ENCODE data around the gene MXRA7. TPM values are rescaled to one million over a fixed set of nuclear protein-coding genes. Genes with fewer than 3 reads are reported as not detected.

Gene MXRA7
- total RNA-seq, 2 experiments from 2014 or later: 11.4 to 12.1 TPM

DNA sequence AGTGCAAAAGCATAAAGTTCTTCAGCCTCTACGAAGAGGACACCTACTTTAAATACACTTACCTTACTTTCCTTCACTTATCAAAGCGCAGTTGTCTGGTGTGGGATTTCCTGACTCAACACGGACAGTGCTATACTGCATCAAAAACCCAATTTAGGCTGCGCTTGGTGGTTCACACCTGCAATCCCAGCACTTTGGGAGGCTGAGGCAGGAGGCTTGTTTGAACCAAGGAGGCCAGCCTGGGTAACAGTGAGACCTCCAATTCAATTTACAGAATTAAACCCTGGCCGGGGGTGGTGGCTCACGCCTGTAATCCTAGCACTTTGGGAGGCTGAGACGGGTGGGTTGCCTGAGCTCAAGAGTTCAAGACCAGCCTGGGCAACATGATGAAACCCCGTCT is 11.5 kb upstream of the MXRA7 start:
- peak overlapping the region; percentile 49 for H3K27ac Mint-ChIP-seq
- intact Hi-C loops (cut with DNase I, micrococcal nuclease): no loop called here

DNA sequence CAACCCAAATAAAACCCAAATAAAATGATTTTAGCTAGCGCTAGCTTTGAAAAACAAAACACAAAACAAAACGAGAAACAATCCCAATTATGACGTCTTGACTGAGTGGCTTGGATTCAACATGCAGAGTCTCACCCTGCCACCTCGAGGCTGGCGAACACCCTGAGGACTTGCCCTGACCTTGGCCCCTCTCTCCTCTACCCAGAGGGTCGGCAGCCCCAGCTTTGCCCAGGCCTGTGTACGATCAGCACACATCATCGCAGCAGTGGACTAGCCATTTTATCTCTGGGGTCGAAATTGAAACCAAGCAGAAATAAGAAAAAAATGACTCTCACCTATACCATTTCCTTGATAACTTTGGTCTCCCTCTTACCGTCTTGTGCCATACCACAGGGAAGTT is 10.7 kb upstream of the MXRA7 start:
- Mint-ChIP-seq H3K9me3 (no peaks in the 10 kb centered on the region), H3K4me1 (ENCODE audit: low read depth) (peaks cover 35% of the 10 kb centered on the region), H3K27ac (peak overlapping the region; percentile 49), H3K27me3 (no peaks in the 10 kb centered on the region), H3K4me3 (peak overlapping the region; percentile 56), H3K36me3 (ENCODE audit: low read depth) (peaks cover 95% of the 10 kb centered on the region)
- intact Hi-C loops (cut with DNase I, micrococcal nuclease): no loop called here
- TF ChIP-seq, protein P1, sequence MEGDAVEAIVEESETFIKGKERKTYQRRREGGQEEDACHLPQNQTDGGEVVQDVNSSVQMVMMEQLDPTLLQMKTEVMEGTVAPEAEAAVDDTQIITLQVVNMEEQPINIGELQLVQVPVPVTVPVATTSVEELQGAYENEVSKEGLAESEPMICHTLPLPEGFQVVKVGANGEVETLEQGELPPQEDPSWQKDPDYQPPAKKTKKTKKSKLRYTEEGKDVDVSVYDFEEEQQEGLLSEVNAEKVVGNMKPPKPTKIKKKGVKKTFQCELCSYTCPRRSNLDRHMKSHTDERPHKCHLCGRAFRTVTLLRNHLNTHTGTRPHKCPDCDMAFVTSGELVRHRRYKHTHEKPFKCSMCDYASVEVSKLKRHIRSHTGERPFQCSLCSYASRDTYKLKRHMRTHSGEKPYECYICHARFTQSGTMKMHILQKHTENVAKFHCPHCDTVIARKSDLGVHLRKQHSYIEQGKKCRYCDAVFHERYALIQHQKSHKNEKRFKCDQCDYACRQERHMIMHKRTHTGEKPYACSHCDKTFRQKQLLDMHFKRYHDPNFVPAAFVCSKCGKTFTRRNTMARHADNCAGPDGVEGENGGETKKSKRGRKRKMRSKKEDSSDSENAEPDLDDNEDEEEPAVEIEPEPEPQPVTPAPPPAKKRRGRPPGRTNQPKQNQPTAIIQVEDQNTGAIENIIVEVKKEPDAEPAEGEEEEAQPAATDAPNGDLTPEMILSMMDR (IDR thresholded peaks at IDR 0.05): no peak
- DNase-seq: no peak
- H3K27me3 ChIP-seq (ENCODE audit: control insufficient read depth in 1 of 2, insufficient read depth in 2 of 2, low read length in 2 of 2): no peaks in the 10 kb centered on the region
- no peak overlapping the region for H3K27ac ChIP-seq (ENCODE audit: low read depth in 1 of 2, low read length in 2 of 2)
- CTCF ChIA-PET: no interaction called here
- no peak for ATAC-seq (ENCODE audit: poor library complexity)
- H3K4me3 ChIP-seq (ENCODE audit: low read length): no peak overlapping the region
- peaks cover 82% of the 10 kb centered on the region for H3K36me3 ChIP-seq (ENCODE audit: insufficient read depth, low read length)
- H3K4me1 ChIP-seq (ENCODE audit: insufficient read depth, low read length): peaks cover 47% of the 10 kb centered on the region
- no peaks in the 10 kb centered on the region for H3K9me3 ChIP-seq (ENCODE audit: control insufficient read depth in 1 of 2, insufficient read depth in 1 of 2, low read length in 2 of 2)
- POLR2A ChIA-PET: no interaction called here

More for the DNA sequence above, 11.5 kb upstream of the MXRA7 start:
- ATAC-seq (ENCODE audit: poor library complexity): no peak
- peaks cover 74% of the 10 kb centered on the region for H3K36me3 ChIP-seq (ENCODE audit: insufficient read depth, low read length)
- H3K4me3 ChIP-seq (ENCODE audit: low read length): no peak overlapping the region
- DNase-seq: no peak
- ChIA-PET CTCF (no interaction called here), POLR2A (no interaction called here)
- Mint-ChIP-seq H3K36me3 (ENCODE audit: low read depth) (peaks cover 92% of the 10 kb centered on the region), H3K27me3 (no peaks in the 10 kb centered on the region), H3K4me3 (no peak overlapping the region), H3K9me3 (no peaks in the 10 kb centered on the region), H3K4me1 (ENCODE audit: low read depth) (peaks cover 36% of the 10 kb centered on the region)
- H3K27me3 ChIP-seq (ENCODE audit: control insufficient read depth in 1 of 2, insufficient read depth in 2 of 2, low read length in 2 of 2): no peaks in the 10 kb centered on the region
- H3K27ac ChIP-seq (ENCODE audit: low read depth in 1 of 2, low read length in 2 of 2): no peak overlapping the region
- H3K4me1 ChIP-seq (ENCODE audit: insufficient read depth, low read length): peaks cover 43% of the 10 kb centered on the region
- TF ChIP-seq, protein P1 (IDR thresholded peaks at IDR 0.05): no peak
- H3K9me3 ChIP-seq (ENCODE audit: control insufficient read depth in 1 of 2, insufficient read depth in 1 of 2, low read length in 2 of 2): no peaks in the 10 kb centered on the region

GRCh38 chr17:76720941-76721340 is 10.2 kb upstream of the MXRA7 start:
- H3K36me3 ChIP-seq (ENCODE audit: insufficient read depth, low read length): peaks cover 87% of the 10 kb centered on the region
- ATAC-seq (ENCODE audit: poor library complexity) (no peak), DNase-seq (no peak)
- H3K4me3 ChIP-seq (ENCODE audit: low read length): no peak overlapping the region
- no peaks in the 10 kb centered on the region for H3K27me3 Mint-ChIP-seq
- peaks cover 37% of the 10 kb centered on the region for H3K4me1 Mint-ChIP-seq (ENCODE audit: low read depth)
- TF ChIP-seq, protein P1 (IDR thresholded peaks at IDR 0.05): no peak
- H3K4me3 Mint-ChIP-seq: peak overlapping the region; percentile 25
- H3K27ac Mint-ChIP-seq: peak overlapping the region; percentile 44
- no peaks in the 10 kb centered on the region for H3K9me3 Mint-ChIP-seq
- ChIA-PET CTCF (no interaction called here), POLR2A (no interaction called here)
- no peak overlapping the region for H3K27ac ChIP-seq (ENCODE audit: low read depth in 1 of 2, low read length in 2 of 2)
- H3K9me3 ChIP-seq (ENCODE audit: control insufficient read depth in 1 of 2, insufficient read depth in 1 of 2, low read length in 2 of 2): no peaks in the 10 kb centered on the region
- intact Hi-C loops (cut with DNase I, micrococcal nuclease): no loop called here
- H3K36me3 Mint-ChIP-seq (ENCODE audit: low read depth): peaks cover 96% of the 10 kb centered on the region
- H3K4me1 ChIP-seq (ENCODE audit: insufficient read depth, low read length): peaks cover 48% of the 10 kb centered on the region
- no peaks in the 10 kb centered on the region for H3K27me3 ChIP-seq (ENCODE audit: control insufficient read depth in 1 of 2, insufficient read depth in 2 of 2, low read length in 2 of 2)

Measured in CD4-positive, alpha-beta T cell (primary cell).